ENCODE data around the gene IFNGR1. TPM values are rescaled to one million over a fixed set of nuclear protein-coding genes. Genes with fewer than 3 reads are reported as not detected.
"Not testable (repeated sequence)": the region's sequence is repeated elsewhere in the genome, so short reads cannot be mapped to it uniquely, and the experiment has no call there.

Gene IFNGR1
- total RNA-seq, 1 experiment from 2014 or later, result 27.1 TPM

- H4K20me1 ChIP-seq (ENCODE audit: insufficient read depth), result no peaks in the 10 kb centered on the region
- H3K79me2 ChIP-seq (ENCODE audit: insufficient read depth, low read length), result peaks cover 40% of the 10 kb centered on the region
Measured at GRCh38 chr6:137208279-137208678, 10.9 kb downstream of the IFNGR1 start.

DNA sequence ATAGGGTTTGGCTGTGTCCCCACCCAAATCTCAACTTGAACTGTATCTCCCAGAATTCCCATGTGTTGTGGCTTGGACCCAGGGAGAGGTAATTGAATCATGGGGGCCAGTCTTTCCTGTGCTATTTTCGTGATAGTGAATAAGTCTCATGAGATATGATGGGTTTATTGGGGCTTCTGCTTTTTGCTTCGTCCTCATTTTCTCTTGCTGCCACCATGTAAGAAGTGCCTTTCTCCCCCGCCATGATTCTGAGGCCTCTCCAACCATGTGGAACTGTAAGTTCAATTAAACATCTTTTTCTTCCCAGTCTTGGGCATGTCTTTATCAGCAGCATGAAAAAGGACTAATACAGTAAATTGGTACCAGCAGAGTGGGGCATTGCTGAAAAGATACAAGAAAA lies 11.7 kb downstream of the IFNGR1 start:
- peaks cover 33% of the 10 kb centered on the region for H3K79me2 ChIP-seq (ENCODE audit: insufficient read depth, low read length)

More at GRCh38 chr6:137208279-137208678, 10.9 kb downstream of the IFNGR1 start:
- no TSS peak for BruUV-seq (replicated peaks)
- no peak for ATAC-seq
- H3K4me3 ChIP-seq (replicated peaks in 1 of 2; ENCODE audit: low read depth in 1 of 2, low read length in 2 of 2), result no peak overlapping the region
- no peak for DNase-seq (ENCODE audit: low read depth, low spot score)
- ChIA-PET RAD21 (ENCODE audit: low non-redundant PET in 1 of 2, low total read pairs in 2 of 2, uncharacterized antibody in 2 of 2, unreplicated experiment in 2 of 2) (no interaction called here), CTCF (no interaction called here), POLR2A (no interaction called here)
- intact Hi-C loops (cut with micrococcal nuclease), result no loop called here
- H2AFZ ChIP-seq (ENCODE audit: low read depth, low read length, poor library complexity, severe bottlenecking), result no peak overlapping the region
- TF ChIP-seq JUND (IDR thresholded peaks at IDR 0.05) (no peak), RAD21 (IDR thresholded peaks at IDR 0.05; ENCODE audit: low read depth) (no peak), SIN3A (IDR thresholded peaks at IDR 0.05; ENCODE audit: low read depth) (no peak), ZNF274 (IDR thresholded peaks at IDR 0.05; ENCODE audit: low read depth, low read length) (no peak), ZFX (IDR thresholded peaks at IDR 0.05) (no peak), SP1 (IDR thresholded peaks at IDR 0.05; ENCODE audit: low read depth) (no peak), EZH2 (IDR thresholded peaks at IDR 0.05) (no peak), CTCF (IDR thresholded peaks at IDR 0.05 in 2 of 3, conservative IDR thresholded peaks at IDR 0.05 in 1 of 3; ENCODE audit: borderline replicate concordance in 1 of 3, insufficient read depth in 1 of 3, low read depth in 2 of 3, low read length in 2 of 3) (no peak), POLR2AphosphoS5 (IDR thresholded peaks at IDR 0.05; ENCODE audit: low read depth, low read length) (no peak), FOSL1 (IDR thresholded peaks at IDR 0.05; ENCODE audit: low read depth) (no peak), CBX3 (IDR thresholded peaks at IDR 0.05; ENCODE audit: low read depth) (no peak), ELF1 (IDR thresholded peaks at IDR 0.05; ENCODE audit: borderline replicate concordance, low read depth) (no peak), EZH2phosphoT487 (IDR thresholded peaks at IDR 0.05; ENCODE audit: borderline replicate concordance) (no peak), SRF (IDR thresholded peaks at IDR 0.05; ENCODE audit: low read depth) (no peak)
- TF ChIP-seq, protein P1, sequence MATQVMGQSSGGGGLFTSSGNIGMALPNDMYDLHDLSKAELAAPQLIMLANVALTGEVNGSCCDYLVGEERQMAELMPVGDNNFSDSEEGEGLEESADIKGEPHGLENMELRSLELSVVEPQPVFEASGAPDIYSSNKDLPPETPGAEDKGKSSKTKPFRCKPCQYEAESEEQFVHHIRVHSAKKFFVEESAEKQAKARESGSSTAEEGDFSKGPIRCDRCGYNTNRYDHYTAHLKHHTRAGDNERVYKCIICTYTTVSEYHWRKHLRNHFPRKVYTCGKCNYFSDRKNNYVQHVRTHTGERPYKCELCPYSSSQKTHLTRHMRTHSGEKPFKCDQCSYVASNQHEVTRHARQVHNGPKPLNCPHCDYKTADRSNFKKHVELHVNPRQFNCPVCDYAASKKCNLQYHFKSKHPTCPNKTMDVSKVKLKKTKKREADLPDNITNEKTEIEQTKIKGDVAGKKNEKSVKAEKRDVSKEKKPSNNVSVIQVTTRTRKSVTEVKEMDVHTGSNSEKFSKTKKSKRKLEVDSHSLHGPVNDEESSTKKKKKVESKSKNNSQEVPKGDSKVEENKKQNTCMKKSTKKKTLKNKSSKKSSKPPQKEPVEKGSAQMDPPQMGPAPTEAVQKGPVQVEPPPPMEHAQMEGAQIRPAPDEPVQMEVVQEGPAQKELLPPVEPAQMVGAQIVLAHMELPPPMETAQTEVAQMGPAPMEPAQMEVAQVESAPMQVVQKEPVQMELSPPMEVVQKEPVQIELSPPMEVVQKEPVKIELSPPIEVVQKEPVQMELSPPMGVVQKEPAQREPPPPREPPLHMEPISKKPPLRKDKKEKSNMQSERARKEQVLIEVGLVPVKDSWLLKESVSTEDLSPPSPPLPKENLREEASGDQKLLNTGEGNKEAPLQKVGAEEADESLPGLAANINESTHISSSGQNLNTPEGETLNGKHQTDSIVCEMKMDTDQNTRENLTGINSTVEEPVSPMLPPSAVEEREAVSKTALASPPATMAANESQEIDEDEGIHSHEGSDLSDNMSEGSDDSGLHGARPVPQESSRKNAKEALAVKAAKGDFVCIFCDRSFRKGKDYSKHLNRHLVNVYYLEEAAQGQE (IDR thresholded peaks at IDR 0.05; ENCODE audit: low read depth), result no peak
- TF ChIP-seq, protein P2, sequence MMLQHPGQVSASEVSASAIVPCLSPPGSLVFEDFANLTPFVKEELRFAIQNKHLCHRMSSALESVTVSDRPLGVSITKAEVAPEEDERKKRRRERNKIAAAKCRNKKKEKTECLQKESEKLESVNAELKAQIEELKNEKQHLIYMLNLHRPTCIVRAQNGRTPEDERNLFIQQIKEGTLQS (IDR thresholded peaks at IDR 0.05), result no peak
- no peaks in the 10 kb centered on the region for H3K9me2 ChIP-seq (ENCODE audit: insufficient read depth)
- H3K27ac ChIP-seq (ENCODE audit: low read depth, low read length), result no peak overlapping the region
- H3K27me3 ChIP-seq (ENCODE audit: insufficient read depth, low read length), result no peaks in the 10 kb centered on the region
- no peak overlapping the region for H3K9ac ChIP-seq (ENCODE audit: low read length)
- no peak overlapping the region for H3K4me2 ChIP-seq (ENCODE audit: low read length)
- no peaks in the 10 kb centered on the region for H3K4me1 ChIP-seq (ENCODE audit: control insufficient read depth in 1 of 2, insufficient read depth in 2 of 2, low read length in 2 of 2)
- no peaks in the 10 kb centered on the region for H3K9me3 ChIP-seq (ENCODE audit: control insufficient read depth in 1 of 2, insufficient read depth in 1 of 2, low read depth in 1 of 2, low read length in 2 of 2)
- H3K36me3 ChIP-seq (ENCODE audit: control insufficient read depth in 1 of 2, insufficient read depth in 2 of 2, low read length in 2 of 2), result peaks cover 3 to 12% of the 10 kb centered on the region in 2 experiments; a peak in 3 of 4 replicates

More for the DNA sequence above, 11.7 kb downstream of the IFNGR1 start:
- H3K27ac ChIP-seq (ENCODE audit: low read depth, low read length); H3K4me1 ChIP-seq (ENCODE audit: control insufficient read depth in 1 of 2, insufficient read depth in 2 of 2, low read length in 2 of 2); BruUV-seq (replicated peaks); CTCF ChIA-PET; H3K27me3 ChIP-seq (ENCODE audit: insufficient read depth, low read length); POLR2A ChIA-PET; H3K9ac ChIP-seq (ENCODE audit: low read length); H4K20me1 ChIP-seq (ENCODE audit: insufficient read depth); intact Hi-C loops (cut with micrococcal nuclease); H3K4me2 ChIP-seq (ENCODE audit: low read length); H3K9me3 ChIP-seq (ENCODE audit: control insufficient read depth in 1 of 2, insufficient read depth in 1 of 2, low read depth in 1 of 2, low read length in 2 of 2); H3K4me3 ChIP-seq (replicated peaks in 1 of 2; ENCODE audit: low read depth in 1 of 2, low read length in 2 of 2); RAD21 ChIA-PET (ENCODE audit: low non-redundant PET in 1 of 2, low total read pairs in 2 of 2, uncharacterized antibody in 2 of 2, unreplicated experiment in 2 of 2); ATAC-seq; H2AFZ ChIP-seq (ENCODE audit: low read depth, low read length, poor library complexity, severe bottlenecking); H3K9me2 ChIP-seq (ENCODE audit: insufficient read depth); DNase-seq (ENCODE audit: low read depth, low spot score): not testable (repeated sequence)
- H3K36me3 ChIP-seq (ENCODE audit: control insufficient read depth in 1 of 2, insufficient read depth in 2 of 2, low read length in 2 of 2), result peaks cover 7 to 12% of the 10 kb centered on the region in 2 experiments; a peak in 3 of 4 replicates

Measured in HCT116 (cell line).